Medulla oblongata (tissue), 1 donor: ENCODE data around the gene ZFAND4.
"Not testable (repeated sequence)": the region's sequence is repeated elsewhere in the genome, so short reads cannot be mapped to it uniquely, and the experiment has no call there.

ENCODE experiments used
- DNase-seq: peaks from one replicate; pipeline ENCODE4 v3.0.0-alpha.2; 2015; ENCODE audit errors: extremely low spot score

Gene ZFAND4

DNA sequence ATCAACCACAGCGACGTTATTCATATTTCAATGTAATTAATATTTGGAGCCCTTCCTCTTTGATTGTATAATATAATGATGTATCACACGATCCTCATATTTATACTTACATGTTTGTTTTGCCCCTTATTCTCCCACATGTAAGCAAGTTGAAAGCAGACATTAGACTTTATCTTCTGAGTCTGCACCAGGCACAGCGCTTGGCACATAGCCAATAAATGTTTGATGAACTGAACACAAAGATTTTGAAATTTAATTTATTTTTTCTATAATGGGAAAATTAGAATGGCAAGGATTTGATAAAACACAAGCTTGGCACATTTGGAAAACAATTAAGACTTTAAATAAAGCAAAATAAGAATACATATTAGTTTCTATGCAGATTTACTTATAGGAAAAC, 31.6 kb downstream of the ZFAND4 start:
- no peak for DNase-seq

DNA sequence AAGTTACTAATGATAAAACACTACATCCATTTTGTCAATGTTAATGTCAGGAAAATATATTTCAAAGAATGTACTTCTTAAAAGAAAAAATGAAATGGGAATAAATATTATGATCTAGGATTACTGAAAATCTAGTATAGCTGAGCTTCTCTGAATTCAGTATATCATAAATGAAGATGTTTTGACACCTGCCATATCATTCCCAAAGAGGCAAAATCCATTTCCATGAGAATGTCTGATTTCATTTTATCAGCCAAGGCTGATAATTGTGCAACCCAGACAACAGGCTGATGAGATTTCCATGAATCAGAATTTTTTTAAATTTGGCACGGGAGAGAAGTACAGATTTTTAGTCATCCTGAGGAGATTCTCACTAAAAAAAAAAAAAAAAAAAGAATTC, 32.5 kb downstream of the ZFAND4 start:
- no peak for DNase-seq

DNA sequence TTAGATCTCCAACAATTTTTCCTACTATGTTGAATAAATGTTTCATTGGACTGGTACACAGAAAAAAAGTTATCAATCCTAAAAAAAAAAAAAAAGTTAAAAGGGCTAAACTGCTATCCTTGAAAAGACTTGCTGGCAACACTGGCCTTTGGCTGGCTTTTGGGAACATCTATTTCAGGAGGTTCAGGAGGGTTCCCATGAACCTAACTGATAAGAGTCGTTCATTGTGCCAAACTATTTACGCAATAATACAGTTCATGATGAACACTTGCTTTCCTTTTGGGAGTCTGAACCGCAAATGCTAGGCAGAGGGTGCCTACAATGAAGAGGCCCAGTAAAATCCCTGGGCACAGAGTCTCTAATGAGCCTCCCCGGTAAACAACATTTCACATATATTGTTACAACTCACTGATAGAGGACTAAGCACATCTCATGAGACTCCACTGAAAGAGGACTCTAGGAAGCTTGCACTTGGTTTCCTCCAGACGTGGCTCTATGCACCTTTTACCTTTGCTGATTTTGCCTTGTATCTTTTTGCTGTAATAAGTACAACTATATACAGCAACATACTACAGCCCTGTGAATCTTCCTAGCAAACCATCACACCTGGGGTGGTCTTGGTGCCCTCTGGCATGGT, 45.0 kb downstream of the ZFAND4 start:
- DNase-seq: no peak

DNA sequence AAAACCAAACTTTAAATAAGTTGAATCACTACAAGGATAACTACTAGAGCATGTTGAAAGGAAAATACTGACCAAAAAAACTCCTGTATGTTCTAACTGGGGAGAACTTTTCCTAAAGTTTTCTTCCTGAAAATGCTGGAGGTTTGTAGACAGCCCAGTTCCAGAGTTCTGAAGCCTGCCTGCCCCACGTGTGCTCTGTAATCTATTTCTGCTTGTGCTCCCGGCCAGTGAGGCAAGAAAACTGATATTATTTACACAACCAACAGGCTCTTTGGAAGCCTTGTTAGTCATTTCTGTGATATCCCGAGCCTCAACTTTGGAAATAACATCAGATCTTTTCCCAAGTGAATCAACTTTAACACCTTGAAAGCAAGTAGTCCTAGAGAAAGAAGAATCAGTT, 46.7 kb downstream of the ZFAND4 start:
- no peak for DNase-seq

DNA sequence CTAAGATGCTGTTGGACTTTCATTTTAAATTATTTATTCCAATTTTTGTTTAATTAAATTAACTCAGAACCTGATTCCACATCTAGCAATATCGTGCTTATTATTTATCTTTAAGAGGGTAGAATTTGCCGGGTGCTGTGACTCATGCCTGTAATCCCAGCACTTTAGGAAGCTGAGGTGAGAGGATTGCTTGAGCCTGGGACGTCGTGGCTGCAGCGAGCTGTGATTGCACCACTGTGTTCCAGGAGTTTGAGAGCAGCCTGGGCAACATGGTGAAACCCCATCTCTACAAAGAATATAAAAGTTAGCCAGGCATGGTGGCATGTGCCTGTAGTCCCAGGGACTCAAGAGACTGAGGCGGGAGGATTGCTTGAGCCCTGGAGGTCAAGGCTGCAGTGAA, 47.8 kb downstream of the ZFAND4 start:
- no peak for DNase-seq

DNA sequence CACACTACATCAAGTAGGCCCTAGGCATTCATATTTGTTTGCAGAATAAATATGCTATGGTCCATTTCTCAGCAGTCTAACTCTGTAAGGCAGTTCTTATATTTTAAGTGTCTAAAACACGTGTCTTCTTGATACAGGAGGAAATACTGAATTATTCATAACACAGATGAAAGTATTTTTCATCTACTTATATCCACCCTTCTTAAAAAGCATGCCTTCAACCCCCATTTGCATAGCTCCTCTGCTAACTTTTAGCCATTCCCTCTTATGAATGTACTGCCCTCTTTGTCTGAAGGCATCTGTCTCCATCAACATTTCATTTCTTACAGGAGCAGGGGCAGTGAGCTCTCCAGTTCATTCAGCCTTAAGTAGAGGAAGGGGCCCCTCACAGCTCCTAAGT, 57.7 kb downstream of the ZFAND4 start:
- DNase-seq: no peak

DNA sequence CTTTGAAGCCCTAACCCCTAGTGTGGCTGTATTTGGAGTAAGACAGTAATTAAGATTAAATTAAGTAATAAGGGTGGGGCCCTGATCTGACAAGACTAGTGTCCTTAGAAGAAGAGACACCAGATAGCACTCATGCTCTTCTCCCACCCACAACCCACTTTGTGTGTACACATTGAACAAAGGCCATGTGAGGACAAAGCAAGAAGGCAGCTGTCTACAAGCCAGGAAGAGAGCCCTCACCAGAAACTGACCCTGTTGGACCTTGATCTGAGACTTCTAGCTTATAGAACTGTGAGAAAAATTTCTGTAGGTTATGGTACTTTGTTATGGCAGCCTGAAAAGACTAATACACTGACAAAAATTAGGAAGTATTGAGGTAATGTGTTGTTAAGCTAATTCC, 59.8 kb downstream of the ZFAND4 start:
- DNase-seq: no peak

DNA sequence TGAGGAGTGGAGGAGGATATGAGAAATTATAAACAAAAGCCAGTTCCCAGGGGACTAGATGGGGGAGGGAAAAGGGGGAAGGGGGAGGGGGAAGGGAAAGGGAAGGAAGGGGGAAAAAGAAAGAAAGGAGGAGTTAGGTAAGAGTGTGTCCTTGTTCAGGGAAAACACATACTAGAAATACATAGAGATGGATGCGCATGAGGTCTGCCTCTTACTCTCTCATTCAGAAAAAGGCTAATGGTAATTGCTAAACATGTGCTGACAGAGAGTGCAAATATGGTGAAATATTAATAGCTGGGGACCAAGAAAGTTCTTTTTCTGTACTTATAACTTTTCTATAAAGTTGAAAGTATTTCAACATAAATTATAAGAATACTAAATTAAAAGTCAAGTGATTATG, 64.5 kb downstream of the ZFAND4 start:
- no peak for DNase-seq

DNA sequence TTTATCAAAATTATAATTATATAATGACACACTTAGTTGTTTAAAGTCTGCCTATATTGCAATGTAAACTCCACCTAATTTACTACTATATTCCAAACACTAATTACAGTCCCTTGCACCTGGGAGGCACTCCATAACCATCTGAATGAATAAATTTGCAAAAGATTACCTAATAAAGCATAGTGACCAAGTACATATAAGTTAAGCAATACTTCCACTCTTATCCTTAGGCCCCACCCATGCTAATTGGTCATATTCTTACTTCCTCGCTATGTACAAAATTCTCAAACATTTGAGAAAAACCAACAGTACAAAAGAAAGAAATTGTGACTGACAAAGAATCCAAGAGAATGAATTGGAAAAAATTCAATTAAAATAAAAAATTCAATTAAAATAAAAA, 65.3 kb downstream of the ZFAND4 start:
- DNase-seq: no peak

DNA sequence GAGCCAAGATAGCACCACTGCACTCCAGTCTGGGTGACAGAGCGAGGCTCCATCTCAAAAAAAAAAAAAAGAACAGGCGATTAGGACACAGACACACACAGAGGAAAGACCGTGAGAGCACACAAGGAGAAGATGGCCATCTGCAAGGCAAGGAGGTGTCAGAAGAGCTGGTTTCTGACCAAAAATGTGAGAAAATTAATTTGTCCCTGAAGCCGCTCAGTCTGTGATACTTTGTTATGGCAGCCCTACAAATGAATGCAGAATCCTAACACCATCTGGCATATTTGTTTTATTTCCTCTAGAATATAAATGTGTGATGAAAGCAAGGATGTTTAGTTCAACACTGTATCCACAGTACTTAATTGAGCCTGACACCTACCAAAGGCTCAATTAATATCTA, 69.7 kb downstream of the ZFAND4 start:
- no peak for DNase-seq

DNA sequence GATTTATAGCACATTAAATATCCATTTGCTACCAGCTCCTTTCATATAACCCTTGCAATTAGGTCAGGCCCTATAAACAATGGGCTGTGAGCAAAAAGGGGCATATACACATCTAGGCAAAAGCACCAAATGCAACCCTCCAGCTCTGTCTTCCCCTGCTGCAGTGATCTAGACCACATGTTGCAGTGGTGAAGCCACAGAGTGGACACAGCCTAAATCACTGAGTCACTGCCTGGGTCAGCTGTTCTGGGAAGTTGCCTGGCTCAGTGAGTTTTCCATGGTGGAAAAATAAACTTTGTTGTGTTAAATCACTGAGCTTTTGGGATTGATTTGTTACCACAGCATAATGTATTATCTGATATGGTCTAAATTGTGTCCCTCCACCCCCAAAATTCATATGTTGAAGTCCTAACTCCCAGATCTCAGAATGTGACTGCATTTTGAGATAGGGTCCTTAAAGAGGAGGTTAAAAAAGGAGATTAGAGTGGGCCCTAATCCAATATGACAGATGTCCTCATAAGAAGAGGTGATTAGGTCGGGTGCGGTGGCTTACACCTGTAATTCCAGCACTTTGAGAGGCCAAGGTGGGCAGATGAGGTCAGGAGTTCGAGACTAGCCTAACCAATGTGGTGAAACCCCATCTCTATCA, 70.4 kb downstream of the ZFAND4 start:
- no peak for DNase-seq

DNA sequence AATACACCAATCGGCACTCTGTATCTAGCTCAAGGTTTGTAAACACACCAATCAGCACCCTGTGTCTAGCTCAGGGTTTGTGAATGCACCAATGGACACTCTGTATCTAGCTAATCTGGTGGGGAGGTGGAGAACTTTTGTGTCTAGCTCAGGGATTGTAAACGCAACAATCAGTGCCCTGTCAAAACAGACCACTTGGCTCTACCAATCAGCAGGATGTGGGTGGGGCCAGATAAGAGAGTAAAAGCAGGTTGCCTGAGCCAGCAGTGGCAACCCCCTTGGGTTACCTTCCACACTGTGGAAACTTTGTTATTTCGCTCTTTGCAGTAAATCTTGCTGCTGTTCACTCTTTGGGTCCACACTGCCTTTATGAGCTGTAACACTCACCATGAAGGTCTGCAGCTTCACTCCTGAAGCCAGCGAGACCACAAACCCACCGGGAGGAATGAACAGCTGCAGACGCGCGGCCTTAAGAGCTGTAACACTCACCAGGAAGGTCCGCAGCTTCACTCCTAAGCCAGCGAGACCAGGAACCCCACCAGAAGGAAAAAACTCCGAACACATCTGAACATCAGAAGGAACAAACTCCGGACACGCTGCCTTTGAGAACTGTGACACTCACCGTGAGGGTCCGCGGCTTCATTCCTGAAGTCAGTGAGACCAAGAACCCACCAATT, 71.2 kb downstream of the ZFAND4 start:
- DNase-seq: not testable (repeated sequence)

DNA sequence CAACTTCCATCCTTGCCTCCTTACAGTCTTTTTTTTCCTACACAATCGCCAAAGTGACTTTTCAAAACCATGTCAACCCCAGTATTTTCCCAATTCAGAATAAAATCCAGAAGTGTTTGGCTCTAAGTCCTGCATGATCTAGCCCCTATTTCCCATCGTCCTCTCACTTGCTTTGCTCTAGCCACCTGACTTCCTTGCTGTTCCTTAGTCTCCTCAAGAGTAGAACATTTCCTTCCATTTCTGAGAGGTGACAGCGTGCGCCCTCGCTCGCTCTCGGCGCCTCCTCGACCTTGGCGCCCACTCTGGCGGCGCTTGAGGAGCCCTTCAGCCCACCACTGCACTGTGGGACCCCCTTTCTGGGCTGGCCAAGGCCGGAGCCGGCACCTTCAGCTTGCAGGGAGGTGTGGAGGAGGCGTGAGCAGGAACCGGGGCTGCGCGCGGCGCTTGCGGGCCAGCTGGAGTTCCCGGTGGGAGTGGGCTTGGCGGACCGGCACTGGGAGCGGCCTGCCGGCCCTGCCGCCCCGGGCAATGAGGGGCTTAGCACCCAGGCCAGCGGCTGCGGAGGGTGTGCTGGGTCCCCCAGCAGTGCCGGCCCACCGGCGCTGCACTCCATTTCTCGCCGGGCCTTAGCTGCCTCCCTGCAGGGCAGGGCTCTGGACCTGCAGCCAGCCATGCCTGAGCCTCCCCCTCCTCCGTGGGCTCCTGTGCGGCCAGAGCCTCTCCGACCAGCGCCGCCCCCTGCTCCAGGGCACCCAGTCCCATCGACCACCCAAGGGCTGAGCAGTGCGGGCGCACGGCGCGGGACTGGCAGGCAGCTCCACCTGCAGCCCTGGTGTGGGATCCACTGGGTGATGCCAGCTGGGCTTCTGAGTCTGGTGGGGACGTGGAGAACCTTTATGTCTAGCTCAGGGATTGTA, 72.0 kb downstream of the ZFAND4 start:
- not testable (repeated sequence) for DNase-seq

DNA sequence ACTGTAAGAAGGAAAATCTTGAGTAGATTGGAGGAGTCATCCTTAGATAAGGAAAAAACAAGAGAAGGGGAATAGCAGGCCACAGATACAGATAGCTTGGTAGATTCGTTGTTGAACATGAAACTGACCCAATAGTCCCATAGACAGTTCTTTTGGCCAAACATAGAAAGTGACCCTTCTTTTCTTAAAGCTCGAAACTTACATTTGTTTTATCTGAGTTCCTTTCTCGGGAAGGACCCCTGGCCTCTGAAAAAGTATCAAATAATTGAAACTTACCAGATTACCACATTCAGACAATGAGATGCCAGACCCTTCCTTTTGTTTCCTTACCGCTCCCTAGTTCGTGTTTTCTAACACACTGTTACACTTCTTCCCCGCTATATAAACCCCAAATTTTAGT, 72.9 kb downstream of the ZFAND4 start:
- DNase-seq: no peak

DNA sequence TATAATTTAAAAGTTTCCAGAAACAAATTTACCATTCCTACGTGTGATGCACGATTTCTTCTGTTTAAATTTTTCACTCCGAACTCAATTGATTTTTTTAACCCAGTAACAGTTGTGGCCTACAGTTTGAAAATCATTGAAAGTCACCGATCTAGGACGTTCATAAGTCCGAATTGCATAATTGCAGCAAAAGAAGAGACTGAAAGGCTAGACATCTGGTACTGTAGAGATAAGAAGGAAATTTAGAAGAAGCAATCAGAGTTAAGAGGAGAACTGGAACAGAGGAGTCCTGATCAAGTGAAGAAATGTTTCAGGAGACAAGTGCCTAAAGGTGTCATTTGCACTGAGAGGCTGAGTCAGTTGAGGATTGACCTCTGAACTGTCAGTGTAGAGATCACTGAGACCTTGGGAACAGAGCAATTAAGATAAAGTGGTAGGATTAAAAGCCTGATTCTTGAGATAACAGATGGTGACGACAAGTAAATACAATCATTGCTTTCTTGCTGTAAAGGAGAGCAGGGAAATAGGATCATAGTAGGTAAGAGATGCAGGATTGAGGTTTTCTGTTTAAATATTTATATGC, 73.5 kb downstream of the ZFAND4 start:
- no peak for DNase-seq

DNA sequence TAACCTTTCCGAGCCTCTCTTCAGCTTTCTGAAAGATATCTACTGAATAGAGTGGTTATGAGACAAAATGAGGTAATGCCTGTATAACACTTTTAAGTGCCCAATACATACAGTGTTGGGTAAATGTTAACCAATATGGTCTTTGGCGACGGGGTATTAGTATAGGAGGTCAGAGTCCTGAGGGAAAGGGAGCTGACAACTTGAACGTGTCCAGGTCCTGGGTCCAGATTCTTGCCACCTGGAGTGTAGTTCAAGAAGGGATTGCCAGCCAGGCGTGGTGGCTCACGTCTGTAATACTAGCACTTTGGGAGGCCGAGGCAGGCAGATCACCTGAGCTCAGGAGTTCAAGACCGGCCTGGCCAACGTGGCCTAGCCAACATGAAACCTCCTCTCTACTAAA, 76.0 kb downstream of the ZFAND4 start:
- DNase-seq: no peak

DNA sequence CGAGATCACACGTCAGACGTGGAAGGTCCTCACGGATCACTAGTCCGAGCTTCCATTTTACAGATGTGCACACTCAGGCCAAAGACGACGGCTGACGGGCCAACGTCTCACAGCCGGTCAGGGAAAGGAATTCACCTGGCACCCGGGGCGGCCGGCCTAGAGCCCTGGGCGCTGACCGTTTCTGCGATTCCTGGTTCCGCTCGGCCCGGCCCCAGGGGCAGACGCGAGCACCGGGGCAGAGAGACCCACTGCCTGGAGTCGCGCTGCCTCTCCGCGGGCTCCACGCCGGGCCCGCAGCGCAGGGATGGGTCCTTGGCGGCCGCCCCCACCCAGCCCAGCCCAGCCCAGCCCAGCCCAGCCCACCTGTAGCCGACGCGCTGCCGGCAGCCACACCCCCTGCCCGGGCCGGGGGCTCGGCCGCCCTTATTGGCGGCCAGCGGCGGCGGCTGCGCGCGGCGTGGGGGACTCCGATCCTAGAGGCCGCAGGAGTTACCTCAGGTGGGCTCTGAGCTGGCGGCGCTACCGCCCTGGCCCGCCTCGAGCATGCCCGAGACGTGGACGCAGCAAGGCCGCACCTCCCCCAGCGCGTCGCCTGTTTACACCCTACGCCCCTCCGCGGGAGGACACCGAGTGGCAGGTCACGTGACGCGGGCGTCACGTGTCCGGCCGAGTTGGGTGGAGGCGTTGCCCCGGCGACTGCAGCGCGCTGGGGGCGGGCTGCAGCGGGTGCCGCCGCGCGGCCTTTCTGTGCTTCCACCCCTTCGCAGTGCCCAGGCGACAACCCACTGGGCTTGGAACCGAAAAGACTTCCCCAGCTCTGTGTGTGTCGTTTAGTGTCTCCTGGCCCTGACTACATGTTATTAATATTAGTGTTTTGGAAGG, 78.1 kb downstream of the ZFAND4 start:
- peak; percentile 97 for DNase-seq

DNA sequence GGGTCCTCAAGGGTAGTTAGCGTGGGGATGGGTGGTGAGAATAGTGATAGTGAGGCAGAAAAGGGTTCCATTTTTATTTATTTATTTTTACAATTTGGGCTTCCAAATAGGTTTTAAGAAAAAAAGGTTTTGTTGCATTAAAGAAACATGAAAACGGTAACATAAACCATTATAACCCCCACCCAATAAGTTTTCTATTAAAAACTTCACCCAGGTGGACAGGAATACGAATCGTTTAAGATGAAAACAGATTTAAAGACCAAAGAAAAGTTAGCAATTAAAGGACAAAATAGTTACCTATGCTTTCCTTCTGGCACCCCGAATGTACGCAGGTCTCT, 78.7 kb downstream of the ZFAND4 start:
- DNase-seq: no peak

DNA sequence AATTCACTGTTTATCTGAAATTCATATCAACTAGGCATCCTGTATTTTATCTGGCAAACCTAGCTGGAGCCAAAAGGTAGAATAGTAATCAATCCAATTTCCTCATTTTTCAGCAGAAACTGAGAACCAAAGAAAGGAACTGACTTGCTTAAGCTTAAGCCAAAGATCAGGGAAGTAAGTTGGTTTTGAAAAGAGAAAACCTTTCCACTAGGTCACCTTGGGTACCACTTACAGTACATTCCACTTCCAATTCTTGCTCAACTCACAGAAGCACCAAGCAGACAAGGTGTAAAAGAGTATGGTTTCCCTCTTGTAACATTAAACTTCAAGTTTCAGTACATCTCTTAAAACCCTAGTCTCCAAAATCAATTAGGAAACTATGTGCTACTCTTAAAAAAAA, 79.6 kb downstream of the ZFAND4 start:
- peak; percentile 45 for DNase-seq

DNA sequence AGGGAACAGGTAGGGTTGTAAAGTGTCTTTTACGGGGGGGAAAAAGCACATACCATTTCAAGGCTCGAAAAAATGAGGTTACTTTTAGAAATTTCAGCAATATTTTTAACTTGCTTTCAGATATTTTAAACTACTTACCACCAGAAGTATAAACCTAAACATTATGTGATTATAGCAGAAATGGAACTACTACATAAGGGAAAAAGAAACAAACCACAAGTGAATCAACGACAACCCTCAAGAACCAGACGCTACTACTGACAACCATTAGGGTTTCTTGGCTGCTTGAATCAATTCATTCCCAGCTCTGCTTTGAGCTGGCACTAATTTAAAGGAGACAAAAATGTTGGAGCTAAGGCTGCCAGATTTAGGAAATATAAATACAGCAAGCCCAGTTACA, 80.1 kb downstream of the ZFAND4 start:
- DNase-seq: peak; percentile 22

DNA sequence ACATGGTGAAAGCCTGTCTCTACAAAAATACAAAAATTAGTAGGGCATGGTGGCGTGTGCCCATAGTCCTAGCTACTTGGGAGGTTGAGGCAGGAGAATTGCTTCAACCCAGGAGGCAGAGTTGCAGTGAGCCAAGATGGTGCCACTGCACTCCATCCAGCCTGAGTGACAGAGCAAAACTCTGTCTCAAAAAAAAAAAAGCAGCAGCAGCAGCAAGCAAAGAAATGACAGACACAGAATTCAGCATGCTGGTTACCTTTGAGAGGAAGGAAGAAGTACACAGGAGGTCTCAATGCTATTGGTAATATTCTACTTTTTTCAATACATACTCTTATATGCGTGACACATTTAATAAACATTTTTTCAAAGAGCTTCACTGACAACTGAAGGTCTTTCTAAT, 81.3 kb downstream of the ZFAND4 start:
- no peak for DNase-seq
